Fibroblast of peridontal ligament (primary cell): ENCODE data around the gene MGAT5.
A peak's percentile ranks its signal among the peaks of the same experiment; 100 is the strongest.

Source experiments
- DNase-seq: peaks from one replicate; pipeline ENCODE4 v3.0.0-alpha.2; 2010; ENCODE audit errors: extremely low read depth

Gene MGAT5

GRCh38 chr2:134253804-134254203, at the start of gene MGAT5:
TSS of gene MGAT5 (plus strand) at chr2:134254072. CDS start at chr2:134254404, 332 bp downstream.
- DNase-seq: no peak

GRCh38 chr2:134205087-134205486, 48.8 kb upstream of the MGAT5 start:
- no peak for DNase-seq

- DNase-seq: no peak
Observed at GRCh38 chr2:134206031-134206430, 47.8 kb upstream of the MGAT5 start.

GRCh38 chr2:134206573-134206972, 47.3 kb upstream of the MGAT5 start:
- peak; percentile 42 for DNase-seq

- peak; percentile 27 for DNase-seq
Observed at GRCh38 chr2:134207589-134208209, 46.2 kb upstream of the MGAT5 start.

GRCh38 chr2:134208825-134209224, 45.0 kb upstream of the MGAT5 start:
- DNase-seq: no peak

GRCh38 chr2:134212746-134213145, 41.1 kb upstream of the MGAT5 start:
- DNase-seq: no peak

- no peak for DNase-seq
Observed at GRCh38 chr2:134216152-134216829, 37.6 kb upstream of the MGAT5 start.

- DNase-seq: no peak
Observed at GRCh38 chr2:134217351-134217750, 36.5 kb upstream of the MGAT5 start.

GRCh38 chr2:134217924-134218323, 35.9 kb upstream of the MGAT5 start:
- DNase-seq: peak; percentile 18

- DNase-seq: no peak
Observed at GRCh38 chr2:134218414-134218813, 35.5 kb upstream of the MGAT5 start.

- DNase-seq: no peak
Observed at GRCh38 chr2:134218930-134219658, 34.8 kb upstream of the MGAT5 start.

- no peak for DNase-seq
Observed at GRCh38 chr2:134220344-134220974, 33.4 kb upstream of the MGAT5 start.

- peak; percentile 59 for DNase-seq
Observed at GRCh38 chr2:134224005-134224404, 29.9 kb upstream of the MGAT5 start.

- DNase-seq: no peak
Observed at GRCh38 chr2:134225173-134225572, 28.7 kb upstream of the MGAT5 start.

GRCh38 chr2:134225841-134226240, 28.0 kb upstream of the MGAT5 start:
- no peak for DNase-seq

- no peak for DNase-seq
Observed at GRCh38 chr2:134226601-134227000, 27.3 kb upstream of the MGAT5 start.

- no peak for DNase-seq
Observed at GRCh38 chr2:134227666-134228065, 26.2 kb upstream of the MGAT5 start.

GRCh38 chr2:134228493-134228903, 25.4 kb upstream of the MGAT5 start:
- no peak for DNase-seq

- no peak for DNase-seq
Observed at GRCh38 chr2:134229540-134229939, 24.3 kb upstream of the MGAT5 start.

- DNase-seq: no peak
Observed at GRCh38 chr2:134230885-134231284, 23.0 kb upstream of the MGAT5 start.

GRCh38 chr2:134231301-134231964, 22.4 kb upstream of the MGAT5 start:
- no peak for DNase-seq
